Measurements from ENCODE around the gene EPHB2.

DNA sequence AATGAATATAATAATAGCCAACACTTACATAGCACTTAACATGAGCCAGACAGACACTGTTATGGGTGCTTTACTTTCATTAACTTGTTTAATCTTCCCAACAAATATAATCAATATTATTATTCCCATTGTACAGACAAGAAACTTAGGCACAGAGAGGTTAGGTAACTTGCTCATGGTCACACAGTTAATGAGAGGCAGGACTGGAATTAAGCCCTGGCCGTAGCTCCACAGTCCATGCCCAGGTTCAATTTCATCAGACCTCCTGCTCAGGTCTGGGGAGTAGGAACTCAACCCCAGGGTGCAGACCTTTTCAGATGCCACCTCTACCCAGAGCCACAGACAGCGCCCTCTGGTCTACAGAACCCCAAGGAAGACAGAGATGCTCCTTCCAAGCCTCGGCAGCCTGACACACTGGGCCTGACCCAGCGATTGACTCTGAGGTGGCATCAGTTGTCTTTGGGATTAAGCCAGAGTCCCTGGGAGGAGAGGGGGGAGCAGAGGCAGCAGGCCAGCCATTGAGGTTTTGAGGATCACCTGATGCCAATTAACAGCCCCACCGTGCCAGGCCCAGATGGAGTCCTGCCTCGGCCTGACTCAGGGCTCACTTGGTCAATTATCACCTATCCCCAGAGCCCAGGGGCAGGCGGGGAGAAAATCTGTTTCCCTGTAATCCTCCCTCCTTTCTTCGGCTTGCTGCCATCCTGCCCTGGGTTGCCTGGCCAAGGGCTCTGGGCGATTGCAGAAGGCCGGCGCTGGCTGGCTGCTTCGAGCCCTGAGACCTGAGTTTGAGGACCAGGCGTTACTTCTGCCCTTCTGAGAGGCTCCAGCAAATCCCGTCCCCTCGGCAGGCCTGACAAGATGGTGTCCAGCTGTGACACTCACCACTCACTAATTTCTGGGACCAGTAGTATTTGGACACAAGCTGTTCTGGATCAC lies 145.3 kb downstream of the EPHB2 start:
- no peak for TF ChIP-seq ZC3H11A (IDR thresholded peaks at IDR 0.05)
- no peak for TF ChIP-seq POLR2AphosphoS2 (conservative IDR thresholded peaks at IDR 0.05; ENCODE audit: low read length)
- TF ChIP-seq KDM1A (IDR thresholded peaks at IDR 0.05; ENCODE audit: low read depth) = no peak
- TF ChIP-seq, protein P1, sequence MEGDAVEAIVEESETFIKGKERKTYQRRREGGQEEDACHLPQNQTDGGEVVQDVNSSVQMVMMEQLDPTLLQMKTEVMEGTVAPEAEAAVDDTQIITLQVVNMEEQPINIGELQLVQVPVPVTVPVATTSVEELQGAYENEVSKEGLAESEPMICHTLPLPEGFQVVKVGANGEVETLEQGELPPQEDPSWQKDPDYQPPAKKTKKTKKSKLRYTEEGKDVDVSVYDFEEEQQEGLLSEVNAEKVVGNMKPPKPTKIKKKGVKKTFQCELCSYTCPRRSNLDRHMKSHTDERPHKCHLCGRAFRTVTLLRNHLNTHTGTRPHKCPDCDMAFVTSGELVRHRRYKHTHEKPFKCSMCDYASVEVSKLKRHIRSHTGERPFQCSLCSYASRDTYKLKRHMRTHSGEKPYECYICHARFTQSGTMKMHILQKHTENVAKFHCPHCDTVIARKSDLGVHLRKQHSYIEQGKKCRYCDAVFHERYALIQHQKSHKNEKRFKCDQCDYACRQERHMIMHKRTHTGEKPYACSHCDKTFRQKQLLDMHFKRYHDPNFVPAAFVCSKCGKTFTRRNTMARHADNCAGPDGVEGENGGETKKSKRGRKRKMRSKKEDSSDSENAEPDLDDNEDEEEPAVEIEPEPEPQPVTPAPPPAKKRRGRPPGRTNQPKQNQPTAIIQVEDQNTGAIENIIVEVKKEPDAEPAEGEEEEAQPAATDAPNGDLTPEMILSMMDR (IDR thresholded peaks at IDR 0.05) = no peak
- no peak for TF ChIP-seq JUNB (IDR thresholded peaks at IDR 0.05)
- no peak for TF ChIP-seq BHLHE40 (IDR thresholded peaks at IDR 0.05; ENCODE audit: low read depth, low read length)
- no peak for TF ChIP-seq FOSL2 (IDR thresholded peaks at IDR 0.05)
- TF ChIP-seq FOSL2 (CRISPR knock-in tag; IDR thresholded peaks at IDR 0.05) = no peak
- no peak for TF ChIP-seq RFX5 (IDR thresholded peaks at IDR 0.05)
